ENCODE data around the gene FBLN7. TPM values are rescaled to one million over a fixed set of nuclear protein-coding genes. Genes with fewer than 3 reads are reported as not detected.

FBLN7 gene
- total and polyA plus RNA-seq, 2 experiments from 2014 or later, result 0.16 TPM; not detected in 1

DNA sequence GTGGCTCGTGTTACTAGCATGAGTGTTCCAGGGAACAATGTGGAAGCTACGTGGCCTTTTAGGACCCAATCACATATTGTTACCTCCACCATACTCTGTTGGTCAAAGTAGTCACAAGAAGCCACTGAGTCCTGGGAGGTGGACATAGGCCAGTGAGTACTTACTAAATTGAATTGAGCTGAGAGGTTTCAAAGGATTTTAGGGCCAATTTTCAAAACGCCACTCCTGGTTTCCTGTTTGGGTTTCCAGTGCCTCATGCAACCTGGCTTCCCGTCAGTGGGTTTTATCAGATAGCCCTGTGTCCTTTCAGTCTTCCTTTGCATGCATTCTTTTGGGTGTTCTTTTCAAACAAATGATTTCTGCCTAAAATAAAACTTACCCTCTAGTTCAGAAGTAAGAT, 56.3 kb downstream of the FBLN7 start (continued):
- TF ChIP-seq, protein P1, sequence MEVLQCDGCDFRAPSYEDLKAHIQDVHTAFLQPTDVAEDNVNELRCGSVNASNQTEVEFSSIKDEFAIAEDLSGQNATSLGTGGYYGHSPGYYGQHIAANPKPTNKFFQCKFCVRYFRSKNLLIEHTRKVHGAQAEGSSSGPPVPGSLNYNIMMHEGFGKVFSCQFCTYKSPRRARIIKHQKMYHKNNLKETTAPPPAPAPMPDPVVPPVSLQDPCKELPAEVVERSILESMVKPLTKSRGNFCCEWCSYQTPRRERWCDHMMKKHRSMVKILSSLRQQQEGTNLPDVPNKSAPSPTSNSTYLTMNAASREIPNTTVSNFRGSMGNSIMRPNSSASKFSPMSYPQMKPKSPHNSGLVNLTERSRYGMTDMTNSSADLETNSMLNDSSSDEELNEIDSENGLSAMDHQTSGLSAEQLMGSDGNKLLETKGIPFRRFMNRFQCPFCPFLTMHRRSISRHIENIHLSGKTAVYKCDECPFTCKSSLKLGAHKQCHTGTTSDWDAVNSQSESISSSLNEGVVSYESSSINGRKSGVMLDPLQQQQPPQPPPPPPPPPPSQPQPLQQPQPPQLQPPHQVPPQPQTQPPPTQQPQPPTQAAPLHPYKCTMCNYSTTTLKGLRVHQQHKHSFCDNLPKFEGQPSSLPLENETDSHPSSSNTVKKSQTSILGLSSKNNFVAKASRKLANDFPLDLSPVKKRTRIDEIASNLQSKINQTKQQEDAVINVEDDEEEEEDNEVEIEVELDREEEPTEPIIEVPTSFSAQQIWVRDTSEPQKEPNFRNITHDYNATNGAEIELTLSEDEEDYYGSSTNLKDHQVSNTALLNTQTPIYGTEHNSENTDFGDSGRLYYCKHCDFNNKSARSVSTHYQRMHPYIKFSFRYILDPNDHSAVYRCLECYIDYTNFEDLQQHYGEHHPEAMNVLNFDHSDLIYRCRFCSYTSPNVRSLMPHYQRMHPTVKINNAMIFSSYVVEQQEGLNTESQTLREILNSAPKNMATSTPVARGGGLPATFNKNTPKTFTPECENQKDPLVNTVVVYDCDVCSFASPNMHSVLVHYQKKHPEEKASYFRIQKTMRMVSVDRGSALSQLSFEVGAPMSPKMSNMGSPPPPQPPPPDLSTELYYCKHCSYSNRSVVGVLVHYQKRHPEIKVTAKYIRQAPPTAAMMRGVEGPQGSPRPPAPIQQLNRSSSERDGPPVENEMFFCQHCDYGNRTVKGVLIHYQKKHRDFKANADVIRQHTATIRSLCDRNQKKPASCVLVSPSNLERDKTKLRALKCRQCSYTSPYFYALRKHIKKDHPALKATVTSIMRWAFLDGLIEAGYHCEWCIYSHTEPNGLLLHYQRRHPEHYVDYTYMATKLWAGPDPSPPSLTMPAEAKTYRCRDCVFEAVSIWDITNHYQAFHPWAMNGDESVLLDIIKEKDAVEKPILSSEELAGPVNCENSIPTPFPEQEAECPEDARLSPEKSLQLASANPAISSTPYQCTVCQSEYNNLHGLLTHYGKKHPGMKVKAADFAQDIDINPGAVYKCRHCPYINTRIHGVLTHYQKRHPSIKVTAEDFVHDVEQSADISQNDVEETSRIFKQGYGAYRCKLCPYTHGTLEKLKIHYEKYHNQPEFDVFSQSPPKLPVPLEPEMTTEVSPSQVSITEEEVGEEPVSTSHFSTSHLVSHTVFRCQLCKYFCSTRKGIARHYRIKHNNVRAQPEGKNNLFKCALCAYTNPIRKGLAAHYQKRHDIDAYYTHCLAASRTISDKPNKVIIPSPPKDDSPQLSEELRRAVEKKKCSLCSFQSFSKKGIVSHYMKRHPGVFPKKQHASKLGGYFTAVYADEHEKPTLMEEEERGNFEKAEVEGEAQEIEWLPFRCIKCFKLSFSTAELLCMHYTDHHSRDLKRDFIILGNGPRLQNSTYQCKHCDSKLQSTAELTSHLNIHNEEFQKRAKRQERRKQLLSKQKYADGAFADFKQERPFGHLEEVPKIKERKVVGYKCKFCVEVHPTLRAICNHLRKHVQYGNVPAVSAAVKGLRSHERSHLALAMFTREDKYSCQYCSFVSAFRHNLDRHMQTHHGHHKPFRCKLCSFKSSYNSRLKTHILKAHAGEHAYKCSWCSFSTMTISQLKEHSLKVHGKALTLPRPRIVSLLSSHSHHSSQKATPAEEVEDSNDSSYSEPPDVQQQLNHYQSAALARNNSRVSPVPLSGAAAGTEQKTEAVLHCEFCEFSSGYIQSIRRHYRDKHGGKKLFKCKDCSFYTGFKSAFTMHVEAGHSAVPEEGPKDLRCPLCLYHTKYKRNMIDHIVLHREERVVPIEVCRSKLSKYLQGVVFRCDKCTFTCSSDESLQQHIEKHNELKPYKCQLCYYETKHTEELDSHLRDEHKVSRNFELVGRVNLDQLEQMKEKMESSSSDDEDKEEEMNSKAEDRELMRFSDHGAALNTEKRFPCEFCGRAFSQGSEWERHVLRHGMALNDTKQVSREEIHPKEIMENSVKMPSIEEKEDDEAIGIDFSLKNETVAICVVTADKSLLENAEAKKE (CRISPR knock-in tag; IDR thresholded peaks at IDR 0.05), result no peak
- no peak for TF ChIP-seq EZH2 (IDR thresholded peaks at IDR 0.05; ENCODE audit: low read depth, unreplicated experiment)

DNA sequence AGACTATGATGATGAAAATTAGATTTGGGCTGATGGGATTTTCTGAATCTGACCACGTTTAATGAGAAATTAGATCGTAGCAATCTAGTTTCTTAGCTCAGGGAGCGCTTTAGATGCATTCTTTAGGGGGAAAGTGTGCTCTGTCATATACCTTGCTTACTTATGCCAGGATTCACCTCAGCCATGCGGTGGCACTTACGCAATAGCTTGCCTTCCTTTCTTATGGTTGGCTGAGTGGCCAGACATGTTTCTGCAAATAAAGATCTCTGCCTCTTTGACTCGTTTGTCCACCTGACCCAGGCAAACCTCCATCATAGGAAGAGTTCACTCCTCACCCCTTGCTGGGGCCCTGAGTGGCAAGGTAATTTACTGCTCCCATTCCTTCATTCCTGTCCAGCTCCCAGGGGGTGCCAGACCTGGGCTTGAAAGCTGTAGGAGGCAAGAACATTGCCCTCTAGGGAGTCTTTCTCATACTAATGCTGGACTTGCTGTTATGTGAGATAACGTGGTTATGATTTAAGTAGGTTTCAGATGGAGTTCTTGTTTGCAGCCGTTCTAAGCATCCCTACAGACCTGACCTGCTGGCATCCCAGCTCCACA, 57.1 kb downstream of the FBLN7 start:
- no peaks in the 10 kb centered on the region for H3K9me3 Mint-ChIP-seq
- H3K27me3 Mint-ChIP-seq (ENCODE audit: insufficient read depth, low read depth, poor library complexity), result peaks cover 2% of the 10 kb centered on the region
- Histone ChIP-seq H4K20me1 (replicated peaks; ENCODE audit: insufficient read depth) (no peaks in the 10 kb centered on the region), H3K9me2 (ENCODE audit: insufficient read depth) (peaks cover 3% of the 10 kb centered on the region; the same call in 1 of the 2 replicates), H3K27me3 (ENCODE audit: insufficient read depth) (no peaks in the 10 kb centered on the region), H3K4me3 (no peak overlapping the region), H3K79me2 (replicated peaks; ENCODE audit: insufficient read depth) (no peaks in the 10 kb centered on the region), H2AFZ (peak overlapping the region; percentile 43; the same call in 1 of the 2 replicates), H3K4me2 (no peak overlapping the region), H3F3A (replicated peaks; ENCODE audit: low read depth) (no peaks in the 10 kb centered on the region), H3K36me3 (ENCODE audit: insufficient read depth) (no peaks in the 10 kb centered on the region), H3K4me1 (ENCODE audit: insufficient read depth) (no peaks in the 10 kb centered on the region), H3K27ac (ENCODE audit: low read depth) (no peak overlapping the region)
- no peak overlapping the region for H3K27ac Mint-ChIP-seq
- ATAC-seq (no peak; the same call in 2 of the 3 replicates), DNase-seq (ENCODE audit: low spot score) (no peak)
- no peak overlapping the region for H3K4me3 Mint-ChIP-seq
- H3K4me1 Mint-ChIP-seq, result peaks cover 3% of the 10 kb centered on the region; the same call in 2 of the 3 replicates
- no peaks in the 10 kb centered on the region for H3K36me3 Mint-ChIP-seq (ENCODE audit: low read depth)
- TF ChIP-seq, protein P2, sequence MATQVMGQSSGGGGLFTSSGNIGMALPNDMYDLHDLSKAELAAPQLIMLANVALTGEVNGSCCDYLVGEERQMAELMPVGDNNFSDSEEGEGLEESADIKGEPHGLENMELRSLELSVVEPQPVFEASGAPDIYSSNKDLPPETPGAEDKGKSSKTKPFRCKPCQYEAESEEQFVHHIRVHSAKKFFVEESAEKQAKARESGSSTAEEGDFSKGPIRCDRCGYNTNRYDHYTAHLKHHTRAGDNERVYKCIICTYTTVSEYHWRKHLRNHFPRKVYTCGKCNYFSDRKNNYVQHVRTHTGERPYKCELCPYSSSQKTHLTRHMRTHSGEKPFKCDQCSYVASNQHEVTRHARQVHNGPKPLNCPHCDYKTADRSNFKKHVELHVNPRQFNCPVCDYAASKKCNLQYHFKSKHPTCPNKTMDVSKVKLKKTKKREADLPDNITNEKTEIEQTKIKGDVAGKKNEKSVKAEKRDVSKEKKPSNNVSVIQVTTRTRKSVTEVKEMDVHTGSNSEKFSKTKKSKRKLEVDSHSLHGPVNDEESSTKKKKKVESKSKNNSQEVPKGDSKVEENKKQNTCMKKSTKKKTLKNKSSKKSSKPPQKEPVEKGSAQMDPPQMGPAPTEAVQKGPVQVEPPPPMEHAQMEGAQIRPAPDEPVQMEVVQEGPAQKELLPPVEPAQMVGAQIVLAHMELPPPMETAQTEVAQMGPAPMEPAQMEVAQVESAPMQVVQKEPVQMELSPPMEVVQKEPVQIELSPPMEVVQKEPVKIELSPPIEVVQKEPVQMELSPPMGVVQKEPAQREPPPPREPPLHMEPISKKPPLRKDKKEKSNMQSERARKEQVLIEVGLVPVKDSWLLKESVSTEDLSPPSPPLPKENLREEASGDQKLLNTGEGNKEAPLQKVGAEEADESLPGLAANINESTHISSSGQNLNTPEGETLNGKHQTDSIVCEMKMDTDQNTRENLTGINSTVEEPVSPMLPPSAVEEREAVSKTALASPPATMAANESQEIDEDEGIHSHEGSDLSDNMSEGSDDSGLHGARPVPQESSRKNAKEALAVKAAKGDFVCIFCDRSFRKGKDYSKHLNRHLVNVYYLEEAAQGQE (IDR thresholded peaks at IDR 0.05; ENCODE audit: unreplicated experiment), result no peak
- TF ChIP-seq, protein P1 (CRISPR knock-in tag; IDR thresholded peaks at IDR 0.05), result no peak
- TF ChIP-seq POLR2AphosphoS5 (IDR thresholded peaks at IDR 0.05; ENCODE audit: low read depth) (no peak), NANOG (IDR thresholded peaks at IDR 0.05; ENCODE audit: borderline replicate concordance) (no peak)

Measured in GM23338 (cell line).